H1 (cell line): ENCODE results near the gene UCMA. TPM values are rescaled to one million over a fixed set of nuclear protein-coding genes. Genes with fewer than 3 reads are reported as not detected.

Source experiments
- CTCF ChIA-PET: fragments of 300-600 bp; sonication (Branson Sonifier 250); formaldehyde crosslinking; loops from one replicate; lab custom pipeline; 2021; ENCODE audit not compliant: partially characterized antibody; lab: Charles Lee
- POLR2A ChIA-PET: fragments of 300-600 bp; sonication (Branson Sonifier 250); formaldehyde crosslinking; loops from one replicate; lab custom pipeline; 2021; ENCODE audit warnings: inconsistent platforms; ENCODE audit not compliant: partially characterized antibody; lab: Charles Lee
- DNase-seq, 2 experiments: peaks; one replicate each; pipeline versions ENCODE4 v3.0.0 to v3.0.0-alpha.2; 2010 to 2022; ENCODE audit warnings: low spot score in 2 of 2, low read depth in 1 of 2, mixed read lengths in 1 of 2
- FAIRE-seq: peaks from 2 replicates; lab custom pipeline; 2011; peaks lifted over from hg19 to GRCh38; lab: Jason Lieb, UNC
- H2AFZ ChIP-seq: 2 replicates; pipeline ENCODE4 v1.8.1; 2012; ENCODE audit warnings: low read length, inconsistent platforms
- H2AK5ac ChIP-seq: 2 replicates; pipeline ENCODE4 v1.6.1; 2013; ENCODE audit warnings: low read depth, low read length
- H2BK120ac ChIP-seq: replicated peaks from 2 replicates; pipeline ENCODE3; 2013; ENCODE audit warnings: low read depth, low read length, inconsistent platforms
- H2BK12ac ChIP-seq: 2 replicates; pipeline ENCODE4 v1.6.1; 2013; ENCODE audit warnings: low read depth, low read length
- H2BK15ac ChIP-seq: 2 replicates; pipeline ENCODE4 v1.6.1; 2013; ENCODE audit warnings: low read length
- H2BK20ac ChIP-seq: 2 replicates; pipeline ENCODE4 v1.6.1; 2013; ENCODE audit warnings: low read length
- H2BK5ac ChIP-seq: 2 replicates; pipeline ENCODE4 v1.6.1; 2013; ENCODE audit warnings: low read depth, low read length
- H3K14ac ChIP-seq: 2 replicates; pipeline ENCODE4 v1.6.1; 2013; ENCODE audit warnings: inconsistent platforms; ENCODE audit not compliant: insufficient read length
- H3K18ac ChIP-seq: 2 replicates; pipeline ENCODE4 v1.6.1; 2013; ENCODE audit warnings: low read length; ENCODE audit errors: extremely low read depth
- H3K23ac ChIP-seq: 2 replicates; pipeline ENCODE4 v1.6.1; 2013; ENCODE audit warnings: inconsistent platforms; ENCODE audit not compliant: insufficient read length
- H3K23me2 ChIP-seq: 2 replicates; pipeline ENCODE4 v1.6.1; 2013; ENCODE audit warnings: low read depth, low read length
- H3K27ac ChIP-seq: 2 replicates; pipeline ENCODE4 v1.6.1; 2011; ENCODE audit warnings: low read depth, low read length, inconsistent platforms
- H3K27me3 ChIP-seq, 4 experiments: replicated peaks in 1 of 4; 1 replicate in 1 of 4; 2 replicates in 3 of 4; pipeline versions ENCODE4 v1.6.1 to v1.8.1; 2011 to 2013; ENCODE audit warnings: low read length in 3 of 4, mild to moderate bottlenecking in 3 of 4, inconsistent platforms in 2 of 4, mixed read lengths in 2 of 4, moderate library complexity in 1 of 4; ENCODE audit not compliant: control insufficient read depth in 3 of 4, insufficient read depth in 3 of 4; ENCODE audit errors: extremely low read depth in 1 of 4
- H3K36me3 ChIP-seq, 4 experiments: 2 replicates each; pipeline versions ENCODE4 v1.6.1 to v1.8.1; 2011 to 2013; ENCODE audit warnings: mild to moderate bottlenecking in 4 of 4, low read length in 3 of 4, moderate library complexity in 2 of 4, control low read depth in 1 of 4, inconsistent platforms in 1 of 4; ENCODE audit not compliant: insufficient read depth in 4 of 4, control insufficient read depth in 2 of 4
- H3K4ac ChIP-seq: replicated peaks from 2 replicates; pipeline ENCODE3; 2013; ENCODE audit warnings: low read length, low read depth, mixed read lengths, inconsistent platforms; ENCODE audit not compliant: insufficient read length
- H3K4me1 ChIP-seq, 4 experiments: replicated peaks in 1 of 4; 1 replicate in 1 of 4; 2 replicates in 3 of 4; pipeline versions ENCODE4 v1.6.1 to v1.8.1; 2011 to 2013; ENCODE audit warnings: low read length in 3 of 4, inconsistent platforms in 2 of 4, mixed read lengths in 1 of 4; ENCODE audit not compliant: insufficient read depth in 4 of 4, control insufficient read depth in 3 of 4
- H3K4me2 ChIP-seq, 2 experiments: 2 replicates each; pipeline versions ENCODE4 v1.6.1 to v1.8.1; 2011 to 2013; ENCODE audit warnings: low read depth in 2 of 2, low read length in 2 of 2, control low read depth in 1 of 2, inconsistent platforms in 1 of 2, mild to moderate bottlenecking in 1 of 2; ENCODE audit not compliant: insufficient read depth in 1 of 2
- H3K4me3 ChIP-seq, 4 experiments: fragments of 200-600, 300-600 bp in 1 of 4; sonication (generic), shearing (Covaris generic), sonication (Bioruptor Twin) in 1 of 4; 2 replicates each; pipeline versions ENCODE4 v1.5.1 to v1.8.1; 2011 to 2016; ENCODE audit warnings: low read length in 4 of 4, low read depth in 3 of 4, control low read depth in 2 of 4, inconsistent platforms in 2 of 4, mild to moderate bottlenecking in 2 of 4, mixed read lengths in 1 of 4, moderate library complexity in 1 of 4; ENCODE audit not compliant: insufficient read depth in 2 of 4; ENCODE audit errors: extremely low read depth in 1 of 4
- H3K56ac ChIP-seq: replicated peaks from 2 replicates; pipeline ENCODE3; 2013; ENCODE audit warnings: low read depth, mild to moderate bottlenecking, mixed read lengths, low read length, inconsistent platforms; ENCODE audit not compliant: insufficient read length
- H3K79me1 ChIP-seq: 2 replicates; pipeline ENCODE4 v1.6.1; 2013; ENCODE audit warnings: low read depth, low read length, control low read depth
- H3K79me2 ChIP-seq, 2 experiments: 2 replicates each; pipeline versions ENCODE4 v1.6.1 to v1.8.1; 2012 to 2013; ENCODE audit warnings: low read length in 2 of 2, mild to moderate bottlenecking in 2 of 2, inconsistent platforms in 1 of 2; ENCODE audit not compliant: insufficient read depth in 2 of 2, control insufficient read depth in 1 of 2
- H3K9ac ChIP-seq, 4 experiments: replicated peaks in 1 of 4; 1 replicate in 1 of 4; 2 replicates in 3 of 4; pipeline versions ENCODE4 v1.6.1 to v1.8.1; 2011 to 2013; ENCODE audit warnings: low read depth in 3 of 4, low read length in 3 of 4, control low read depth in 2 of 4, mild to moderate bottlenecking in 2 of 4, moderate library complexity in 2 of 4, inconsistent platforms in 1 of 4; ENCODE audit errors: extremely low read depth in 1 of 4
- H3K9me3 ChIP-seq, 2 experiments: 2 replicates each; pipeline versions ENCODE4 v1.6.1 to v1.8.1; 2012 to 2013; ENCODE audit warnings: mild to moderate bottlenecking in 2 of 2, moderate library complexity in 2 of 2, control low read depth in 1 of 2, inconsistent platforms in 1 of 2, low read depth in 1 of 2, low read length in 1 of 2, mixed read lengths in 1 of 2; ENCODE audit not compliant: insufficient read depth in 2 of 2
- H4K20me1 ChIP-seq, 2 experiments: replicated peaks in 1 of 2; 2 replicates each; pipeline versions ENCODE3 to v1.8.1; 2011 to 2013; ENCODE audit warnings: inconsistent platforms in 2 of 2, low read length in 2 of 2, mild to moderate bottlenecking in 1 of 2; ENCODE audit not compliant: insufficient read depth in 2 of 2, control insufficient read depth in 1 of 2
- H4K5ac ChIP-seq: 2 replicates; pipeline ENCODE4 v1.6.1; 2013; ENCODE audit warnings: low read length, low read depth, mixed read lengths, inconsistent platforms; ENCODE audit not compliant: insufficient read length
- H4K8ac ChIP-seq: 2 replicates; pipeline ENCODE4 v1.8.0; 2013; ENCODE audit warnings: mild to moderate bottlenecking, moderate library complexity, low read length, inconsistent platforms; ENCODE audit not compliant: insufficient read depth; ENCODE audit errors: extremely low read depth
- H4K91ac ChIP-seq: replicated peaks from 2 replicates; pipeline ENCODE3; 2013; ENCODE audit warnings: low read length, mixed read lengths, inconsistent platforms; ENCODE audit not compliant: insufficient read length
- EP300 ChIP-seq, 2 experiments: IDR thresholded peaks; 1 replicate in 1 of 2; 2 replicates in 1 of 2; pipeline ENCODE4 v1.6.1; 2011 to 2012; ENCODE audit warnings: low read depth in 2 of 2, low read length in 2 of 2, mild to moderate bottlenecking in 2 of 2, borderline replicate concordance in 1 of 2, inconsistent platforms in 1 of 2, moderate library complexity in 1 of 2
- KDM1A ChIP-seq: fragments of 200-600, 300-600 bp; sonication (generic); IDR thresholded peaks from 2 replicates; pipeline ENCODE4 v1.7.1; 2016; ENCODE audit warnings: mild to moderate bottlenecking, low read length, borderline replicate concordance
- WGBS, 2 experiments: shearing (Covaris generic) in 1 of 2; methylation state at CpG; one replicate each; pipeline versions ENCODE4 v1.1.6 to v1.1.7; 2013 to 2015; ENCODE audit warnings: low lambda C conversion rate in 2 of 2, mixed read lengths in 2 of 2, inconsistent platforms in 1 of 2, low coverage in 1 of 2, missing lambda C conversion rate in 1 of 2; ENCODE audit not compliant: insufficient replicate concordance in 2 of 2, insufficient coverage in 1 of 2, insufficient read length in 1 of 2; ENCODE audit errors: extremely low coverage in 1 of 2, missing lambda C conversion rate in 1 of 2; 5-methylcytosine and 5-hydroxymethylcytosine counted together
- polyA plus RNA-seq, 7 experiments: library from polyadenylated mRNA; depleted of rRNA in 3 of 7; stranded (reverse) in 5 of 7; unstranded in 2 of 7; fragments of >200 nt in 5 of 7; fragments of 200-250 nt in 2 of 7; gene quantifications; 1 replicate in 5 of 7; 2 replicates in 1 of 7; 4 replicates in 1 of 7; pipeline versions ENCODE4 v1.2.1 to v1.2.3, GENCODE V29; 2011 to 2013; ENCODE audit warnings: missing spikeins in 2 of 7, mixed read lengths in 2 of 7
- total RNA-seq: library from RNA; stranded (reverse); fragmentation: NEBNext Ultra II Directional; extraction: Animal tissue kit (Norgen Biotek cat#: 25700); gene quantifications from 2 replicates; pipeline ENCODE4 v1.2.1, GENCODE V29; 2021

Gene UCMA
- total and polyA plus RNA-seq, 2 of the 8 experiments (the other 6 are each of a cell fraction or from before 2014, with no cell fraction given), result 1.2 to 4.6 TPM

- H3K4me1 ChIP-seq, result no peaks in the 10 kb centered on the region
- no peak overlapping the region for H3K9ac ChIP-seq
- H3K18ac ChIP-seq, result no peak overlapping the region
- H3K79me2 ChIP-seq, result no peaks in the 10 kb centered on the region
- H2BK15ac ChIP-seq, result no peak overlapping the region
- no peaks in the 10 kb centered on the region for H3K23me2 ChIP-seq
- no peak overlapping the region for H2BK20ac ChIP-seq
- FAIRE-seq, result no peak
- ChIA-PET CTCF (interaction anchor here (0.8 to 1.4 kb wide), 3 partner anchors 10 to 163 kb away, joined by 3 to 4 read pairs (median 3); no protein-coding TSS in a partner anchor), POLR2A (no interaction called here)
- H4K20me1 ChIP-seq, result no peaks in the 10 kb centered on the region
- no peak overlapping the region for H3K27ac ChIP-seq
- H4K5ac ChIP-seq, result no peak overlapping the region
- no peak overlapping the region for H2BK12ac ChIP-seq
- no peak overlapping the region for H2AFZ ChIP-seq
- H3K14ac ChIP-seq, result no peak overlapping the region
- no peaks in the 10 kb centered on the region for H3K27me3 ChIP-seq
- no peak overlapping the region for H3K23ac ChIP-seq
- DNase-seq, result no peak
- H2BK5ac ChIP-seq, result no peak overlapping the region
- no peak overlapping the region for H3K4me3 ChIP-seq
- H3K4ac ChIP-seq, result no peak overlapping the region
- H3K4me2 ChIP-seq, result no peak overlapping the region
- H4K8ac ChIP-seq, result no peak overlapping the region
- TF ChIP-seq EP300 (IDR thresholded peaks at IDR 0.05; ENCODE audit: borderline replicate concordance in 1 of 2, low read depth in 2 of 2, low read length in 2 of 2), result no peak
- TF ChIP-seq KDM1A, result no peak
- WGBS, 2 experiments, result 84% methylated on average over 4 of the region's 4 CpGs; no CpG with 5 or more reads in 1 of the 2 experiments
- H3K56ac ChIP-seq, result no peak overlapping the region
- H3K36me3 ChIP-seq, result no peaks in the 10 kb centered on the region
- no peak overlapping the region for H2AK5ac ChIP-seq
- H3K9me3 ChIP-seq, result no peaks in the 10 kb centered on the region
- no peak overlapping the region for H4K91ac ChIP-seq
- no peak overlapping the region for H2BK120ac ChIP-seq
- no peaks in the 10 kb centered on the region for H3K79me1 ChIP-seq
These were observed 19.6 kb upstream of the UCMA start for GRCh38 chr10:13253726-13254125.
